DND-41 (cell line): ENCODE results near the gene HLCS.

Experiments
- ATAC-seq: fragments of 200-7000 bp; cut with Tn5 transposase; 3 replicates; pipeline ENCODE4 v1.9.1; 2021; ENCODE audit warnings: low read depth; ENCODE audit not compliant: insufficient read depth
- DNase-seq: peaks from one replicate; pipeline ENCODE4 v3.0.0-alpha.2; 2020
- H2AFZ ChIP-seq: 2 replicates; pipeline ENCODE4 v1.6.0; 2012; ENCODE audit warnings: low read depth, low read length
- H3K27ac ChIP-seq: 2 replicates; pipeline ENCODE4 v1.5.1; 2012; ENCODE audit warnings: low read length, inconsistent platforms
- H3K27me3 ChIP-seq: fragments of 200-600 bp; sonication (generic); 2 replicates; pipeline ENCODE4 v1.6.0; 2012; ENCODE audit warnings: low read length, mild to moderate bottlenecking, inconsistent platforms; ENCODE audit not compliant: insufficient read depth, poor library complexity
- H3K36me3 ChIP-seq: 2 replicates; pipeline ENCODE4 v1.5.1; 2012; ENCODE audit warnings: low read length, inconsistent platforms; ENCODE audit not compliant: insufficient read depth
- H3K4me1 ChIP-seq: 2 replicates; pipeline ENCODE4 v1.5.1; 2012; ENCODE audit warnings: mild to moderate bottlenecking, low read length; ENCODE audit not compliant: insufficient read depth
- H3K4me2 ChIP-seq: 2 replicates; pipeline ENCODE4 v1.6.0; 2012; ENCODE audit warnings: mild to moderate bottlenecking, moderate library complexity, low read length, inconsistent platforms; ENCODE audit not compliant: insufficient read depth
- H3K4me3 ChIP-seq, 2 experiments: fragments of 200-600 bp in 1 of 2; shearing (Covaris generic) in 1 of 2; 2 replicates each; pipeline ENCODE4 v1.5.1; 2012 to 2016; ENCODE audit warnings: inconsistent platforms in 2 of 2, low read length in 2 of 2, mild to moderate bottlenecking in 2 of 2, low read depth in 1 of 2, moderate library complexity in 1 of 2
- H3K79me2 ChIP-seq: 2 replicates; pipeline ENCODE4 v1.6.0; 2012; ENCODE audit warnings: low read length, inconsistent platforms; ENCODE audit not compliant: insufficient read depth
- H3K9ac ChIP-seq: 2 replicates; pipeline ENCODE4 v1.6.0; 2012; ENCODE audit warnings: low read depth, mild to moderate bottlenecking, inconsistent platforms, low read length, moderate library complexity
- H3K9me3 ChIP-seq: 2 replicates; pipeline ENCODE4 v1.5.1; 2012; ENCODE audit warnings: low read length, moderate library complexity, mild to moderate bottlenecking, inconsistent platforms; ENCODE audit not compliant: insufficient read depth, severe bottlenecking
- H4K20me1 ChIP-seq: 2 replicates; pipeline ENCODE4 v1.6.0; 2012; ENCODE audit warnings: low read length; ENCODE audit not compliant: insufficient read depth
- EZH2 ChIP-seq: IDR thresholded peaks from 3 replicates; pipeline ENCODE4 v1.6.1; 2012; ENCODE audit warnings: borderline replicate concordance, low read depth, mild to moderate bottlenecking, moderate library complexity, low read length, inconsistent platforms; ENCODE audit not compliant: severe bottlenecking
- TF ChIP-seq, protein P1 (sequence below): IDR thresholded peaks from 2 replicates; pipeline ENCODE4 v1.5.1; 2012; ENCODE audit warnings: borderline replicate concordance, low read length, moderate library complexity, mild to moderate bottlenecking; ENCODE audit not compliant: poor library complexity, severe bottlenecking; ENCODE audit errors: extremely low read depth

The HLCS gene

DNA sequence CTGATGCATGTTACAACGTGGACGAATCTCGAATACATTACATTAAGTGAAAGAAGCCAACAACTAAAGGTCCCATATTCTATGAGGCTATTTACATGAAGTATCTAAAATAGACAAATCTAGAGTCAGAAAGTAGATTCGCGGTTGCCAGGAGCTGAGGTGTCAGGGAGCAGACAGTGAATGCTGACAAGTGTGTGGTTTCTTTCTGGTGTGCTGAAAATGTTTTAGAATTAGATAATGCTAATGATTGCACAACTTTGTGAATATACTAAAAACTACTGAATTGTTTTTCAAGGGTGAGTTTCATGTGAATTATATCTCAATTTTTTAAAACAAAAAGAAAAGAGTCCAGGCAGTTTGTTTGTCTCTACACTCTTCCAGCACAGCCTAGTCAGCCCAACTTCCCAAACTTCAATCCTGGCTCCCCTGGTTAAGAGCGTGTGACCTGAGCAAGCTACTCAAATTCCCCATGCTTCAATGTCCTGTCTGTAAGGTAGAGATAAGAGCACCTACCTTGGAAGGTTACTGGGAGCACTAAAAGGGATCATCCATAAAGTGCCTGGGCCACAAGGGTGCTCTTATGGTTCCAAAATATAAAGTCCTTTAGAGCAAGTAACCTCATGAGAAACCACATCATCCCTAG, 20.9 kb downstream of the HLCS start:
- no peak overlapping the region for H3K27ac ChIP-seq
- no peak overlapping the region for H3K4me3 ChIP-seq
- DNase-seq (no peak), ATAC-seq (no peak)
- no peaks in the 10 kb centered on the region for H3K27me3 ChIP-seq
- no peaks in the 10 kb centered on the region for H3K9me3 ChIP-seq
- H3K9ac ChIP-seq: no peak overlapping the region
- no peaks in the 10 kb centered on the region for H3K4me1 ChIP-seq
- peaks cover 30% of the 10 kb centered on the region; the same call in 1 of the 2 replicates for H3K36me3 ChIP-seq
- TF ChIP-seq EZH2: no peak
- TF ChIP-seq, protein P1, sequence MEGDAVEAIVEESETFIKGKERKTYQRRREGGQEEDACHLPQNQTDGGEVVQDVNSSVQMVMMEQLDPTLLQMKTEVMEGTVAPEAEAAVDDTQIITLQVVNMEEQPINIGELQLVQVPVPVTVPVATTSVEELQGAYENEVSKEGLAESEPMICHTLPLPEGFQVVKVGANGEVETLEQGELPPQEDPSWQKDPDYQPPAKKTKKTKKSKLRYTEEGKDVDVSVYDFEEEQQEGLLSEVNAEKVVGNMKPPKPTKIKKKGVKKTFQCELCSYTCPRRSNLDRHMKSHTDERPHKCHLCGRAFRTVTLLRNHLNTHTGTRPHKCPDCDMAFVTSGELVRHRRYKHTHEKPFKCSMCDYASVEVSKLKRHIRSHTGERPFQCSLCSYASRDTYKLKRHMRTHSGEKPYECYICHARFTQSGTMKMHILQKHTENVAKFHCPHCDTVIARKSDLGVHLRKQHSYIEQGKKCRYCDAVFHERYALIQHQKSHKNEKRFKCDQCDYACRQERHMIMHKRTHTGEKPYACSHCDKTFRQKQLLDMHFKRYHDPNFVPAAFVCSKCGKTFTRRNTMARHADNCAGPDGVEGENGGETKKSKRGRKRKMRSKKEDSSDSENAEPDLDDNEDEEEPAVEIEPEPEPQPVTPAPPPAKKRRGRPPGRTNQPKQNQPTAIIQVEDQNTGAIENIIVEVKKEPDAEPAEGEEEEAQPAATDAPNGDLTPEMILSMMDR: no peak
- H2AFZ ChIP-seq: no peak overlapping the region
- H4K20me1 ChIP-seq: no peaks in the 10 kb centered on the region
- H3K4me2 ChIP-seq: no peak overlapping the region
- no peaks in the 10 kb centered on the region for H3K79me2 ChIP-seq

DNA sequence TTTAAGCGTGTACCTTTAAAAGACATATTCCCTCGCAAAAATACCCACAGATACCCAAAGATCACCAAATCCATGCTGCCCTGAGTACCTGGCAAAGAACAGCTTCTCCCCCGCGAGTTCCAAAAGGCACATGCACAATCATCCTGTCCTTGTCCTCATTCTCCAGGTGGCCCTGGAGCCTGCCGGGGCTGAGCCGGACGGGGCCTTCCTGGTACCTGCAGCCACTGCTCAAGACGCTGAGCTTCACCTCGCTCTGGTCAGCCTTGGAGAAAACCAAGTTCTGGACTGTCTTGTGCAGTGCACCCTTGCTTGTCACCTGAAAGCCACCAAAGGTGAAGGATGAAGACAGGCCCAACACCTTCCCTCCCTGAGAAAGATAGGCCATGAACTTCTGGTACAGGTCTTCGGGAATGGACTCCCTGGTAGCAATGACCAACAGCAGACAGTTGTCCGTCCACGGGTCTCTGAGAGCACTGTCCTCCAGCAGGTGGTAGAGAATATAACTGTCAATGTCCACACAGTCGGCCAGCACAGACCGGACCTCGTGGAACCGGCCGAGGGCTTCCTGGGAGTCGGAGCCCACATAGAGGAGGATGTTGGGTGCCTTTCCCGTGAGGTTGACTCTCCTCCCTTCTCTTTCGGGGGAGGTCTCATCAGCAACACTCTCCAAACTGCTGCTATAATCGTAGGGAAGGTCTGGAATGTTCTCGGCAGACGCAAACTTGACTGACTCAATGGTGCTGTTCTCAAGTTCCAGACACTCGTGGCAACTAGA, 29.9 kb downstream of the HLCS start:
- no peaks in the 10 kb centered on the region for H3K27me3 ChIP-seq
- H3K4me2 ChIP-seq: no peak overlapping the region
- no peak overlapping the region for H2AFZ ChIP-seq
- peaks cover 45% of the 10 kb centered on the region for H3K36me3 ChIP-seq
- no peak overlapping the region for H3K4me3 ChIP-seq
- H3K9me3 ChIP-seq: no peaks in the 10 kb centered on the region
- no peak for ATAC-seq
- DNase-seq: no peak
- H3K79me2 ChIP-seq: no peaks in the 10 kb centered on the region
- H3K4me1 ChIP-seq: no peaks in the 10 kb centered on the region
- no peaks in the 10 kb centered on the region; the same call in 1 of the 2 replicates for H4K20me1 ChIP-seq
- TF ChIP-seq, protein P1: no peak
- TF ChIP-seq EZH2: no peak
- H3K9ac ChIP-seq: no peak overlapping the region
- no peak overlapping the region for H3K27ac ChIP-seq

DNA sequence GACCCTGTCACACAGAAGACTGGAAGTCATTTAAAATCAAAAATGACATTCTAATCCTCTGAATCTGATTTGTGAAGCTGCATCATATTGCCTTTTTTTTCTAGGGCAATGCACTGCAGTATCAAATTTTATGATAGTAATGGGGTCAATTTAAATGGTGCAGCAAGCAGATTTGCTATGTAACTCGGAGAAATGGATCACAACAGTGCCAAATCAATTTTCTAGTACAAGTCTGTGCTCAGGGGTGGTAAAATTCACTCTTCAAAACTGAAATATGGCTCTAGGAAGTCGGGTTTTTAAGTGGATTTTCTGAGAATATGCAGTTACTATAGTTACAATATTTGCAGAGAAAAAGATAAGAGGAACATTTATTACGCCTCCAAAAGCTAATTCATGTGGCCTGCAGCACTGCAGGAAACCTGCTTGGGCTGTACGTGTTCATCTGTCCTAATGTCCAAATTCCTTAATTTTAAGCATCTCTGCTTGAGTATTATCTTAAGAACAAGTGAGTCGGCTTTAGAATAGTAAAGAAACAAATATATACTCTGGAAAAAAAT, 31.5 kb downstream of the HLCS start:
- no peaks in the 10 kb centered on the region for H3K9me3 ChIP-seq
- H3K79me2 ChIP-seq: no peaks in the 10 kb centered on the region
- H3K27ac ChIP-seq: no peak overlapping the region
- H3K27me3 ChIP-seq: no peaks in the 10 kb centered on the region
- H3K36me3 ChIP-seq: peaks cover 42% of the 10 kb centered on the region
- no peak overlapping the region for H3K4me3 ChIP-seq
- TF ChIP-seq EZH2: no peak
- TF ChIP-seq, protein P1: no peak
- no peaks in the 10 kb centered on the region for H3K4me1 ChIP-seq
- no peak for ATAC-seq
- no peak overlapping the region for H2AFZ ChIP-seq
- no peak overlapping the region for H3K4me2 ChIP-seq
- no peak overlapping the region for H3K9ac ChIP-seq
- no peak for DNase-seq
- H4K20me1 ChIP-seq: no peaks in the 10 kb centered on the region; the same call in 1 of the 2 replicates
